HG02970 (cell line): ENCODE data around the gene ELAVL2.

Source experiments
- ATAC-seq: cut with Tn5 transposase; IDR thresholded peaks from one replicate; pipeline ENCODE4 v1.9.1; 2021; ENCODE audit warnings: mild to moderate bottlenecking, moderate library complexity, moderate number of reproducible peaks; ENCODE audit not compliant: unreplicated experiment, low FRiP score

The ELAVL2 gene

DNA sequence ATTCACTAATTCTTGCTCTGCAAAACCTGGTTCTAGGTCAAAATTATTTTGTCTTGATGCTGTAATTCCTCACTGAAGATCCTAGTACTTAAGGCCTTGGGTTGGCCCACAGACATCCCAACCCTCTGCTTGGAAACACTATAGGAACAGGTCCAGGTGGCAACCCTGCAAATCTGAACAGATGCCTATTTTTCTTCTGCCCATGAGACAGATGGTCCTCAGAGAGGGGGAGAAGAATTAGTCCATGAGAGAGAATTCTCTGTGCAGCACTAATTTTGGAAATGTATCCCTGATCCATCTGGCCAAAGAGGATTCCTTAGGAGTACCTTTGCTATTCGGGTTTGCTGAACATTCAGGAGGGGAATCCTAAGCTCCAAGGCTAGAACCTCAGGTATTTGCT lies 156.3 kb downstream of the ELAVL2 start:
- no peak for ATAC-seq

- ATAC-seq: no peak
These were observed 160.4 kb downstream of the ELAVL2 start for GRCh38 chr9:23665635-23666034.

DNA sequence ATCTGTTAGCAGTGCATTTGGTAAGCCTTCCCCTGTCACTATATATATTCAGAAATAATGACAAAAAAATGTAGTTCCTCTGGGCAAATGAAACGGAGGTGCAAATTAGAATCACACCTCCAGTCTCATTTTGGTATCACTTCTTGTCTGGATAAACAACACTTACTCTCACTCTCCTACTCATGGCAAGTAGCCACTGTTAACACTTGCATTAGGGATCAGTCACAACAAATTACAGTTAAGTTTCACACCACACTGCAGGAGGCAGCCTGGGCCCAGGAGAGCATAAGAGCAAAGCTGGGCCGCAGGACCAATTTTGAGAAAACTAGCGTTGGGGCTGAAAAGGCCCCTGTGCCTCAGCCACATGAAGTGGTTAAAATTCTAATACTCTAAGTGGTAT lies 161.0 kb downstream of the ELAVL2 start:
- ATAC-seq: no peak

GRCh38 chr9:23663946-23664345 lies 162.1 kb downstream of the ELAVL2 start:
- no peak for ATAC-seq

DNA sequence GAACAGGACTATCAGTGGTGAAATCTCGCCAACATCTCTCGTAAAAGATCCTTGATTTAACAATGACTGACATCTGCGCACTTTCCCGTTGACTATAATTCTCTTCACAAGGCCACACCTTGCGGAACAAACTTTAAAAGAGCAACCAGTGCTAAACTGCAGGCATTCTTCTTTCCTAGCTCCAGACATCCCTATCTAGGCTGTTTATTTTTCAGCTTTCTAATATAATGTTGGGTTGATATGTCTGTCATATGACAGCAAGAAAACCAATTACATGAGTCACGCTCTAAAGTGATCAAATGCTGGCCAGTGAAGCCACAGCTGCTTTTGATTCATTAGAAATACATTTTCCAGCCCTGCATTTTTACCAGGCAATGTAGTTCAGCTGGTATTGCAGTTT lies 162.5 kb downstream of the ELAVL2 start:
- ATAC-seq: no peak

- ATAC-seq: no peak
These were observed 162.9 kb downstream of the ELAVL2 start for GRCh38 chr9:23663125-23663524.

- ATAC-seq: no peak
These were observed 163.7 kb downstream of the ELAVL2 start for GRCh38 chr9:23662320-23662719.

DNA sequence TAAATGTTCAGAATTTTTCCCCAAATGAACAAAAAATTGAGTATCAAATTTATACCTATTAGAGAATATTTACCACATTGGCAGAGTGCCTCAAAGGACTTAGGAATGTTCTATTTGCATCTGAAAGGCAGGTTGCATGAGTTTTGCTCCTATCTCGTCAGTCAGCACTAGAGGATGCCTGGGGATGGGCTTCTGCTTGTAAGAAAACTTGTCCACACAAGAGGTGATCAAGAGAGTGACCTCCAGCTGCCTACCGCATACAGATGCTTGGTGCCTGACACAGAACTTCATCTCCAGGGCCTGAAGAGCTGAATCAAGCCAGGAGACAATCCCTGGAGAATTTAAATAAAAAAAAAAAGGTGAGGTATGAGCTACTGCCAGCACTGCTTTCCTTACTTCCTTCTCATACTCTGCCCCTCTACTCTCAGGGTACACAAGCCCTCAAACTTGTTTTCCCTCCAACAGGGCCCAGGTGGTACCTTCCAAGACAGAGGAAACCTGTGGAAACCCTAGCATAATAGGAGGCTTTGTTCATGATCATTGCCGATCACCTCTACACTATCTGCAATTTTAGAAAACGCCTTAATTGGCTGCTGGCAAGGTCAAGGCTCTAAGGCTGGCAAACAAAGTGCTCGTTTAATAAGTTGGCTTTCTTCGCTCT lies 166.6 kb downstream of the ELAVL2 start:
- no peak for ATAC-seq

GRCh38 chr9:23658376-23659258 lies 167.4 kb downstream of the ELAVL2 start:
- ATAC-seq: no peak

DNA sequence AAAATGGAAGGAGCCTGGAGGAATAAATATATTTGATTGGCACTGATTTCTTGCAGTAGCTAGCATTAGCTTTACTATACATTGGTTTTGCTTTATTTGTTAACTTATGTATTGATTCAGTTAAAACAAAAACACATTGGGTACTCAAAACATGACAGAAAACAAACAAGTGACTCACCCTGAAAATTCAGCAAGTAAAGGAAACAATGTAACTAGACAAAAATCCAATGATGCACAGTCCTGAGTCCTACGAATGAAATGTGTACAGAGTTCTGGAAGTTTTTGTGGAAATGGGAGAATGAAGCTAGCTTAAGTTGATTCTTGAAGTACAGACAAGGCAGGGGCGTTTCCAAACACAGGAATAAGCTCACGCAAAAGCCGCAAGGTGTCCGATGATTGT lies 175.0 kb downstream of the ELAVL2 start:
- no peak for ATAC-seq

DNA sequence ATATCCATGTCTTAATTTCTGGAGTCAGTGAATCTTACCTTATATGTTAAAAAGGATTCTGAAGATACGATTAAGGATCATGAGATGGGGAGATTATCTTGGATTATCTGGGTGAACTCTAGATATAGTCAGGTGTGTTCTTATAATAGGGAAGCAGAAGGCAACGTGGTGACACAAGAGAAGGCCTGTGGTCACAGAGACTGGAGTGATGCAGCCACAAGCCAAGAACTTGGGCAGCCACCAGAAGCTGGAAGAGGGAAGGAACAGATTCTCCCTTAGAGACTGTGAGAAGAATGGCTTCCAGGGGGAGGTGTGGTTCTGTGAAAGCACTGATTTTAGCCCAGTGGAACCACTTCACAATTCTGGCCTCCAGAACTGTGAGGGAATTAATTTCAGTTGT lies 177.4 kb downstream of the ELAVL2 start:
- ATAC-seq: no peak

GRCh38 chr9:23644896-23645295 lies 181.1 kb downstream of the ELAVL2 start:
- ATAC-seq: no peak

DNA sequence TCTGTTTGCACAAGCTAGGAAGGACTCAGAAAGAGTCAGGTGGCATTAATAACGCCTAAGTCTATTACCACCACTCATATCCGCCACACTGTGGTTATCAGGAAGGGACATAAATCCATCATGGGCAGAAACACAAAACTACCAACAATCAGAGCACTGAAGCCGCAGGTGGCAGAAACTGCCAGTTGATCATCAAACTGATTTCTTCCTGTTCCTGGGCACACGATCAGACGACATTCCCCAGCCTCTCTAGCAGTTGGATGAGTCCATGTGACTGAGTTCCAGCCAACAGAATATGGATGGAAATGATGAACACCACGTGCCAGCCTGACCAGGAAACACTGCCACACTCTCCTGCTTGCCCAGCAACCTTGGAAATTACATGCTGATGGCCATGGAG lies 181.7 kb downstream of the ELAVL2 start:
- ATAC-seq: no peak

GRCh38 chr9:23643656-23644258 lies 182.3 kb downstream of the ELAVL2 start:
- no peak for ATAC-seq
